Muscle of leg (tissue), 11 donors: ENCODE results near the gene CAMK2D. TPM values are rescaled to one million over a fixed set of nuclear protein-coding genes. Genes with fewer than 3 reads are reported as not detected.

ENCODE experiments used
- DNase-seq: peaks from one replicate; pipeline ENCODE4 v3.0.0; 2013
- H3K27ac ChIP-seq: one replicate; pipeline ENCODE4 v1.5.1; 2013; ENCODE audit warnings: mild to moderate bottlenecking, low read length, control low read depth
- H3K27me3 ChIP-seq: one replicate; pipeline ENCODE4 v1.6.1; 2013; ENCODE audit warnings: low read length; ENCODE audit not compliant: control insufficient read depth, insufficient read depth
- H3K36me3 ChIP-seq: one replicate; pipeline ENCODE4 v1.6.1; 2013; ENCODE audit warnings: low read length; ENCODE audit not compliant: control insufficient read depth, insufficient read depth
- H3K4me1 ChIP-seq: one replicate; pipeline ENCODE4 v1.6.1; 2013; ENCODE audit warnings: low read length; ENCODE audit not compliant: control insufficient read depth, insufficient read depth
- H3K4me3 ChIP-seq: one replicate; pipeline ENCODE4 v1.5.1; 2013; ENCODE audit warnings: low read length, control low read depth
- H3K9me3 ChIP-seq: replicated peaks from 2 replicates; pipeline ENCODE4 v1.6.1; 2013; ENCODE audit warnings: low read depth, low read length; ENCODE audit not compliant: control insufficient read depth
- WGBS: methylation state at CpG from one replicate; pipeline ENCODE4 v1.1.5; 2013; ENCODE audit warnings: missing lambda C conversion rate; ENCODE audit not compliant: insufficient coverage; 5-methylcytosine and 5-hydroxymethylcytosine counted together
- polyA plus RNA-seq, 8 donors: library from polyadenylated mRNA; unstranded; fragments of 120-200 nt; gene quantifications; one replicate each; pipeline versions ENCODE4 v1.2.1 to v1.2.3, GENCODE V29; 2013; ENCODE audit warnings: inconsistent platforms in 1 of 8, low replicate concordance in 1 of 8; ENCODE audit not compliant: insufficient read length in 8 of 8, insufficient read depth in 1 of 8
- total RNA-seq: library from RNA; stranded (reverse); fragments of 120-200 nt; gene quantifications from one replicate; pipeline ENCODE4 v1.2.4, GENCODE V29; 2013

Gene CAMK2D
- total and polyA plus RNA-seq, 9 donors, result 115 to 183 (median 150) TPM

DNA sequence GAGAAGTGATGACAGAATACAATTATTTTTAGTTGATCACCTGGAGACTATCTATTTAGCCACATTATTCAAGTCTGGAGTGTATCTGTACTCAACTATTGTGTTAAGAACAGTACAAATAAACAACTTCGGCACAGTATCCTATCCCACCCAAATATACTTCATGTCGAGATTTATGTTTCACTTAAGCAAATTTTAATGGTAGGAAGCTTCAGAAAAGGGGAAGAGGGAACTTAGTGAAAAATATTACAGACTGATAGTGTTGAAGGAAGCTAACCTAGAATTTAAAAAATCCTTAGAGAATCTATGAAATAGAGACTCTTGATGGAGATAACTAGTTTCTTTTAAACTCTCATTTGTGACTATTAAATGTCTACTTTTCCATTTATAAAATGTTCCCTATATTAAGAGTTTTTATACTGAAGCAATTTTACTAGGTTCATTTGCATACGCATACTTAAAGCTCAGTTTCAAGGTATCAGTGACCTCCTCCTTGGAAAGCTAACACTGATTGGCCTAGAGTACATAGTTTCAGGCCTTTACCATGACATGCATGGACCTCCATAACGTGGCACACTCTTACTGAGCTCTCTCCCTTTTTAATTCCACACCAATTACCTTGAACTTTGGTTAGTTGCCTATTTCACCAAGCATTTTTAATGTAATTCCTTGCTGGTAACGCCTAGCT lies 197.7 kb downstream of the CAMK2D start:
- no peak overlapping the region for H3K4me3 ChIP-seq

DNA sequence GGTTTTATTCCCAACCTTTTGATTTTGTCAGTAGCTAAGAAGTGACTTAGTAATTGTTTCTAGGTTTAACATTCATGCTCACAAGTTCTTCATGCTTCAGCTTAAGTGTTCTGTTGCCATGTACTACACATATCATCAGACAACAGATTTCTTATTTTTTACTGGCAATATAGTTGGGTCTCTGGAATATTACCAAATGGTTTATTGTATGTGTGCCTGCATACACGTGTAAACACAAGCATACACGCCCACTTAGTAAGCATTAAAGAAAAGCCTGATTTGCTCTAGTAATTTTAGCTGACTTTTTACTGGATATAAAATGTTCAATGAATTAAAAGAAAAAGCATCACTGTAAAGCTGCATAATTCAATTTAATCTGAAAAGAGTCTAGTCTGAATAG lies 199.8 kb downstream of the CAMK2D start:
- no peaks in the 10 kb centered on the region for H3K9me3 ChIP-seq
- no peaks in the 10 kb centered on the region for H3K4me1 ChIP-seq
- WGBS, result no CpG with 5 or more reads among the region's 2 CpGs
- no peak overlapping the region for H3K4me3 ChIP-seq
- H3K27ac ChIP-seq, result no peak overlapping the region
- peaks cover 4% of the 10 kb centered on the region for H3K36me3 ChIP-seq
- no peak for DNase-seq
- no peaks in the 10 kb centered on the region for H3K27me3 ChIP-seq

More for the DNA sequence above, 197.7 kb downstream of the CAMK2D start:
- Histone ChIP-seq H3K4me1 (no peaks in the 10 kb centered on the region), H3K36me3 (peaks cover 2% of the 10 kb centered on the region), H3K27ac (no peak overlapping the region), H3K27me3 (no peaks in the 10 kb centered on the region), H3K9me3 (no peaks in the 10 kb centered on the region)
- 82% methylated on average over 3 of the region's 5 CpGs for WGBS
- no peak for DNase-seq

GRCh38 chr4:113561092-113561491 lies 200.4 kb downstream of the CAMK2D start:
- no peak overlapping the region for H3K27ac ChIP-seq
- no peak overlapping the region for H3K4me3 ChIP-seq
- no peak for DNase-seq
- peaks cover 4% of the 10 kb centered on the region for H3K36me3 ChIP-seq
- no peaks in the 10 kb centered on the region for H3K4me1 ChIP-seq
- 86% methylated on average over 1 of the region's 2 CpGs for WGBS
- H3K9me3 ChIP-seq, result no peaks in the 10 kb centered on the region
- no peaks in the 10 kb centered on the region for H3K27me3 ChIP-seq

- no peaks in the 10 kb centered on the region for H3K9me3 ChIP-seq
- no peaks in the 10 kb centered on the region for H3K27me3 ChIP-seq
- DNase-seq, result no peak
- peaks cover 4% of the 10 kb centered on the region for H3K36me3 ChIP-seq
- no peak overlapping the region for H3K4me3 ChIP-seq
- no peaks in the 10 kb centered on the region for H3K4me1 ChIP-seq
- no peak overlapping the region for H3K27ac ChIP-seq
Measured at GRCh38 chr4:113560579-113560978, 201.0 kb downstream of the CAMK2D start.

DNA sequence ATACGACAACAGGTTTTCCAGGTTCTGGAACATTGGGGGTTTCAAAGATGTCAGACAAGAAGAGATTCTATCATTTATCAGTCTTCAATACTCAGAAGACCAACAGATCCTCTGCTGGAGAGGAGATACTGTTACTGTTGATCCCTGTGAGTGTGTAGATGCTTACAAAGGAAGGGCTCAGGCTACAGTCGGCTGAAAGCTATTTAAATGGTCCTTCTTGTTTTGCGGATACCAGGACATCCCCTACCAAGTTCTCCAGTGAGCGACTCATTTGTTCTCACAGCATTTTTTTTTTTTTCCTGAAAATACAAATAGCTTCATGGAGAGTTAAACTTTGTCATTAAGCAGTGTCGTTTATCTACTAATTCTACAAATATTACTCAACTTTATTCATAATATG lies 201.6 kb downstream of the CAMK2D start:
- peaks cover 4% of the 10 kb centered on the region for H3K36me3 ChIP-seq
- no peak for DNase-seq
- no CpG with 5 or more reads among the region's 5 CpGs for WGBS
- H3K27me3 ChIP-seq, result no peaks in the 10 kb centered on the region
- no peaks in the 10 kb centered on the region for H3K9me3 ChIP-seq
- H3K27ac ChIP-seq, result no peak overlapping the region
- no peaks in the 10 kb centered on the region for H3K4me1 ChIP-seq
- H3K4me3 ChIP-seq, result no peak overlapping the region

GRCh38 chr4:113556382-113557134 lies 205.0 kb downstream of the CAMK2D start:
- Histone ChIP-seq H3K36me3 (peaks cover 4% of the 10 kb centered on the region), H3K9me3 (no peaks in the 10 kb centered on the region), H3K4me3 (no peak overlapping the region), H3K27ac (no peak overlapping the region), H3K4me1 (no peaks in the 10 kb centered on the region), H3K27me3 (no peaks in the 10 kb centered on the region)
- WGBS, result 100% methylated on average over 1 of the region's 4 CpGs
- DNase-seq, result no peak

GRCh38 chr4:113555868-113556267 lies 205.7 kb downstream of the CAMK2D start:
- 82% methylated on average over 4 of the region's 5 CpGs for WGBS
- no peaks in the 10 kb centered on the region for H3K27me3 ChIP-seq
- DNase-seq, result no peak
- H3K4me1 ChIP-seq, result no peaks in the 10 kb centered on the region
- no peak overlapping the region for H3K4me3 ChIP-seq
- peaks cover 6% of the 10 kb centered on the region for H3K36me3 ChIP-seq
- no peaks in the 10 kb centered on the region for H3K9me3 ChIP-seq
- H3K27ac ChIP-seq, result no peak overlapping the region

DNA sequence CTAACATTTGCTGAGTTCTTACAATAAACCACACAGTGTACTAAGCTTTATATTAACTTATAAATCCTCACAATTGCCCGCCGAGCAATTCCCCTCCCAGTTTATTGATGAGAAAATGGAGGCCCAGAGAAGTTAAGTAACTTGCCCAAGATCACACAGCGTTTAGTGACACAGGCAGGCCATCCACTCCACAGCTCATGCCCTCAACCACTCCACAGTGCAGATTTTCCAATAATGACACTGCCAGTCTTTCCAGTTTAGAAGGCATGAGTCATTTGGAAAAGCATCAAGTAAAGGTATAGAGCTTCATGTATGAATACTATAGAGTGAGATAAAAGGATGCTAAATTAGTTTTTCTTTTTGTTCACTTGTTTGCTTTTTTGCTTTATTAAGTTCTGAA lies 208.5 kb downstream of the CAMK2D start:
- no peak overlapping the region for H3K4me3 ChIP-seq
- H3K27me3 ChIP-seq, result no peaks in the 10 kb centered on the region
- no peak for DNase-seq
- H3K27ac ChIP-seq, result no peak overlapping the region
- H3K36me3 ChIP-seq, result peaks cover 4% of the 10 kb centered on the region
- H3K9me3 ChIP-seq, result no peaks in the 10 kb centered on the region
- 94% methylated on average over 2 of the region's 3 CpGs for WGBS
- no peaks in the 10 kb centered on the region for H3K4me1 ChIP-seq

- no CpG with 5 or more reads among the region's 2 CpGs for WGBS
- Histone ChIP-seq H3K9me3 (no peaks in the 10 kb centered on the region), H3K27ac (no peak overlapping the region), H3K27me3 (no peaks in the 10 kb centered on the region), H3K36me3 (peaks cover 4% of the 10 kb centered on the region), H3K4me3 (no peak overlapping the region), H3K4me1 (no peaks in the 10 kb centered on the region)
- no peak for DNase-seq
Measured at GRCh38 chr4:113550510-113550909, 211.0 kb downstream of the CAMK2D start.

DNA sequence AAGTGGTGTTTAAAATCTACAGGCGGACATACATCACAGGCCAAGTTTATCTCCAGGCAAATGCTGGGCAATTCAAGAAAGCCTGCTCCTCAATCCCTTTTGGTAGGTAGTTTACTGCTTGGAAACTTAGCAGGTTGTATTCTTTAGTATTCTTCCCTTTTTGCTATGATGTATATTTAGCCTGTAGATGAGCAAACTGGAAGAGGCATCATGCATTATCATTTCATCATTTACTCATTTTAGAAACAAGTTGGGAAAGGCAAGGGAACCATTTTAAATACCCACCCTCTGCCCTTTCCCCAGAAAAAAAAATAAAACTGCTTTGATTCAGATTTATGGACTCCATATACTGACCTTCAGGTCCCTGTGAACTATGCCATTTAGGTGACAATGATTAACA lies 213.2 kb downstream of the CAMK2D start:
- no peak for DNase-seq
- no peaks in the 10 kb centered on the region for H3K4me1 ChIP-seq
- no peak overlapping the region for H3K27ac ChIP-seq
- WGBS, result no CpG with 5 or more reads among the region's 1 CpG
- no peaks in the 10 kb centered on the region for H3K9me3 ChIP-seq
- no peak overlapping the region for H3K4me3 ChIP-seq
- no peaks in the 10 kb centered on the region for H3K27me3 ChIP-seq
- H3K36me3 ChIP-seq, result peaks cover 4% of the 10 kb centered on the region
